Astrocyte (in vitro differentiated cells and primary cell): ENCODE measurements around the gene LGALS16.

Source experiments
- EZH2 ChIP-seq: IDR thresholded peaks from 2 replicates; pipeline ENCODE4 v1.6.1; 2012; ENCODE audit warnings: mild to moderate bottlenecking, low read length, inconsistent platforms; ENCODE audit not compliant: insufficient read depth
- TF ChIP-seq, protein P1 (sequence below): IDR thresholded peaks from 2 replicates; pipeline ENCODE4 v1.5.1; 2011; ENCODE audit warnings: low read depth, mild to moderate bottlenecking, inconsistent platforms, low read length, moderate library complexity; ENCODE audit not compliant: insufficient read depth

DNA sequence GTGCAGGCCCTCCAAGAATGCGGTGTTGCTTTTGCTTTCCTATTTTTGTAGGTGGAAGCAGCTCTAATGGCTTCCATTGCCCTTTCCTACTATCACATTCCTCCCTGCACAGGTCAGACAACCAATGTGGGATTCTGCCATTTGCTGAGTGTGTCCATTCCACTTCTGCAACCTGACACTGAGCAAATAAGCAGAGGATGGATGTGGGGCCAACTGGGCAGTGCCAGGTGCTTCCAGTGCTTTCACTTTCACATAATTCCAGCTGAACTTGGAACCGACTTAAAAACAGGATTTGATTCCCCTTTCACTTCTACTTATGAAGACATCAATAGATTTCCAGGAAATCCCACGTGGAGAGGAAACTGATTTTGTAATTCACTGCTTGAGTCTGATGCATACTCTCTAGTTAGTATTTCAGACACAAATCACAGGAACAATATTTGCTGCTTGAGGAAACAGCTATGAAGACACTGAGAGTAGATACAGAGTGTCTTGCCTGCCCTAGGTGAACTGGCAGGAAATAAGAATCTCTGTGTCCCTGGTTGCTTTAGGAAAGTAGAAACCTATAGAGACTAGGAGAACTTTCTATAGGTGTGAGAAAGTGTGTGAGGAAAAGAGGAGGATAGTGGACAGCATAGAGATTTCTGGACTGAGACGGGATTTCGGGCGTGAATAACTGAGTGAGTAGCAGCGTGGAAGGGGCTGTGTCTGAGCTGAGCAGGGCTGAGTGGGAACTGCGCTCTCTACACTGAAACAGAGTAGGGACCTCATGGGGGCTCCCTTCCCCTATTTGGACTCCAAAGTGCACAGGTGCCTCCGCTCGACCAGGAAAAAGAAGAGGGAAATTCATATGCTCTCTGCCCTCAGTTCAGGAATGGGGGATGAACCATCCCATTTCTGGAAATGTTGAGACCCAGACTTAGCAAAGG, 22.5 kb downstream of the LGALS16 start:
- TF ChIP-seq, protein P1, sequence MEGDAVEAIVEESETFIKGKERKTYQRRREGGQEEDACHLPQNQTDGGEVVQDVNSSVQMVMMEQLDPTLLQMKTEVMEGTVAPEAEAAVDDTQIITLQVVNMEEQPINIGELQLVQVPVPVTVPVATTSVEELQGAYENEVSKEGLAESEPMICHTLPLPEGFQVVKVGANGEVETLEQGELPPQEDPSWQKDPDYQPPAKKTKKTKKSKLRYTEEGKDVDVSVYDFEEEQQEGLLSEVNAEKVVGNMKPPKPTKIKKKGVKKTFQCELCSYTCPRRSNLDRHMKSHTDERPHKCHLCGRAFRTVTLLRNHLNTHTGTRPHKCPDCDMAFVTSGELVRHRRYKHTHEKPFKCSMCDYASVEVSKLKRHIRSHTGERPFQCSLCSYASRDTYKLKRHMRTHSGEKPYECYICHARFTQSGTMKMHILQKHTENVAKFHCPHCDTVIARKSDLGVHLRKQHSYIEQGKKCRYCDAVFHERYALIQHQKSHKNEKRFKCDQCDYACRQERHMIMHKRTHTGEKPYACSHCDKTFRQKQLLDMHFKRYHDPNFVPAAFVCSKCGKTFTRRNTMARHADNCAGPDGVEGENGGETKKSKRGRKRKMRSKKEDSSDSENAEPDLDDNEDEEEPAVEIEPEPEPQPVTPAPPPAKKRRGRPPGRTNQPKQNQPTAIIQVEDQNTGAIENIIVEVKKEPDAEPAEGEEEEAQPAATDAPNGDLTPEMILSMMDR, result no peak
- TF ChIP-seq EZH2, result no peak
